GM18858 (cell line): ENCODE results near the gene VWA3A.
"Not testable (repeated sequence)": the region's sequence is repeated elsewhere in the genome, so short reads cannot be mapped to it uniquely, and the experiment has no call there.

Experiments used
- ATAC-seq: cut with Tn5 transposase; IDR thresholded peaks from one replicate; pipeline ENCODE4 v1.9.1; 2021; ENCODE audit not compliant: unreplicated experiment

VWA3A gene

GRCh38 chr16:22195695-22196558, 103.6 kb downstream of the VWA3A start:
- no peak for ATAC-seq

GRCh38 chr16:22196559-22197168, 104.3 kb downstream of the VWA3A start:
- not testable (repeated sequence) for ATAC-seq

GRCh38 chr16:22198547-22199293, 106.4 kb downstream of the VWA3A start:
- no peak for ATAC-seq

- no peak for ATAC-seq
Observed at GRCh38 chr16:22202261-22202637, 109.9 kb downstream of the VWA3A start.

- no peak for ATAC-seq
Observed at GRCh38 chr16:22203091-22203490, 110.8 kb downstream of the VWA3A start.

GRCh38 chr16:22204091-22204655, 111.8 kb downstream of the VWA3A start:
- ATAC-seq: no peak

GRCh38 chr16:22205577-22206012, 113.3 kb downstream of the VWA3A start:
- no peak for ATAC-seq

- peak; percentile 61 for ATAC-seq
Observed at GRCh38 chr16:22206013-22206841, 113.9 kb downstream of the VWA3A start, which contains the start of gene EEF2K. TSS of gene EEF2K (plus strand) at chr16:22206278. CDS start at chr16:22225730, 19,452 bp downstream.
